Measurements from ENCODE around the gene PJVK.

GRCh38 chr2:178436662-178437061, 14.5 kb upstream of the PJVK start:
- TF ChIP-seq CTCF (IDR thresholded peaks at IDR 0.05; ENCODE audit: low read depth, low read length, poor library complexity, severe bottlenecking) (no peak), EZH2phosphoT487 (IDR thresholded peaks at IDR 0.05; ENCODE audit: borderline replicate concordance, low read length) (no peak)
